Measurements from ENCODE around the gene DACT3. TPM values are rescaled to one million over a fixed set of nuclear protein-coding genes. Genes with fewer than 3 reads are reported as not detected.

The DACT3 gene
- total RNA-seq, 6 donors from 2014 or later = 1.8 to 12.0 (median 4.0) TPM

GRCh38 chr19:46608581-46609345, 52.2 kb downstream of the DACT3 start:
- DNase-seq (no peak), ATAC-seq (ENCODE audit: low FRiP score in 2 of 2) (no peak)
- TF ChIP-seq EP300 (IDR thresholded peaks at IDR 0.05) = no peak
- TF ChIP-seq POLR2A (IDR thresholded peaks at IDR 0.05) = no peak
- no peak for TF ChIP-seq CTCF (IDR thresholded peaks at IDR 0.05)
- Histone ChIP-seq H3K4me1 (peaks cover 15 to 20% (median 16%) of the 10 kb centered on the region in 4 donors), H3K4me3 (no peak overlapping the region), H3K27ac (no peak overlapping the region), H3K9me3 (no peaks in the 10 kb centered on the region), H3K36me3 (peaks cover 20 to 62% (median 55%) of the 10 kb centered on the region in 4 donors), H3K27me3 (no peaks in the 10 kb centered on the region)
- 93 to 96% methylated on average over 23 to 25 of the region's 27 CpGs for WGBS, 2 donors

GRCh38 chr19:46608178-46608577, 52.8 kb downstream of the DACT3 start:
- ATAC-seq (ENCODE audit: low FRiP score in 2 of 2) = no peak
- peaks cover 20 to 62% (median 55%) of the 10 kb centered on the region in 4 donors for H3K36me3 ChIP-seq
- WGBS, 2 donors = 92 to 100% methylated on average over 4 to 9 of the region's 9 CpGs

GRCh38 chr19:46607448-46607841, 53.5 kb downstream of the DACT3 start:
- H3K27me3 ChIP-seq = no peaks in the 10 kb centered on the region
- H3K9me3 ChIP-seq = no peaks in the 10 kb centered on the region
- peaks cover 28 to 33% (median 29%) of the 10 kb centered on the region in 4 donors for H3K4me1 ChIP-seq
- TF ChIP-seq POLR2AphosphoS5 (IDR thresholded peaks at IDR 0.05) (no peak), POLR2A (IDR thresholded peaks at IDR 0.05) (no peak), CTCF (IDR thresholded peaks at IDR 0.05) (no peak), EP300 (IDR thresholded peaks at IDR 0.05) (no peak)
- ATAC-seq (ENCODE audit: low FRiP score in 2 of 2) (no peak), DNase-seq (no peak)
- peaks cover 20 to 62% (median 55%) of the 10 kb centered on the region in 4 donors for H3K36me3 ChIP-seq
- no peak overlapping the region for H3K27ac ChIP-seq
- H3K4me3 ChIP-seq = no peak overlapping the region
- WGBS, 2 donors = 89 to 90% methylated on average over 12 of the region's 12 CpGs

More at GRCh38 chr19:46608178-46608577, 52.8 kb downstream of the DACT3 start:
- Histone ChIP-seq H3K9me3 (no peaks in the 10 kb centered on the region), H3K4me3 (no peak overlapping the region), H3K27ac (no peak overlapping the region), H3K27me3 (no peaks in the 10 kb centered on the region), H3K4me1 (peaks cover 20 to 25% (median 22%) of the 10 kb centered on the region in 4 donors)
- TF ChIP-seq POLR2AphosphoS5 (IDR thresholded peaks at IDR 0.05) = no peak
- TF ChIP-seq POLR2A (IDR thresholded peaks at IDR 0.05) = no peak
- TF ChIP-seq EP300 (IDR thresholded peaks at IDR 0.05) = no peak
- no peak for TF ChIP-seq CTCF (IDR thresholded peaks at IDR 0.05)
- no peak for DNase-seq

- 81 to 86% methylated on average over 7 to 12 of the region's 12 CpGs for WGBS, 2 donors
- ATAC-seq (ENCODE audit: low FRiP score in 2 of 2) (no peak), DNase-seq (no peak)
- Histone ChIP-seq H3K9me3 (no peaks in the 10 kb centered on the region), H3K36me3 (peaks cover 20 to 62% (median 55%) of the 10 kb centered on the region in 4 donors), H3K27ac (no peak overlapping the region), H3K27me3 (no peaks in the 10 kb centered on the region), H3K4me3 (no peak overlapping the region), H3K4me1 (peaks cover 28 to 33% (median 33%) of the 10 kb centered on the region in 4 donors)
- TF ChIP-seq CTCF (IDR thresholded peaks at IDR 0.05) = no peak
- no peak for TF ChIP-seq POLR2AphosphoS5 (IDR thresholded peaks at IDR 0.05)
- TF ChIP-seq POLR2A (IDR thresholded peaks at IDR 0.05) = no peak
- no peak for TF ChIP-seq EP300 (IDR thresholded peaks at IDR 0.05)
Observed at GRCh38 chr19:46606681-46607447, 54.1 kb downstream of the DACT3 start.

All from upper lobe of left lung (tissue), 6 donors.